Fibroblast of lung (primary cell): ENCODE measurements around the gene HRG.

Experiments used
- EZH2 ChIP-seq: IDR thresholded peaks from 2 replicates; pipeline ENCODE4 v1.5.1; 2012; ENCODE audit warnings: low read length, control low read depth, mild to moderate bottlenecking; ENCODE audit errors: missing control alignments
- TF ChIP-seq, protein P1 (sequence below), 2 donors: IDR thresholded peaks in 1 of 2; conservative IDR thresholded peaks in 1 of 2; 1 replicate in 1 of 2; 2 replicates in 1 of 2; pipeline ENCODE4 v1.5.1; 2011 to 2012; ENCODE audit warnings: low read length in 2 of 2, control low read depth in 1 of 2, inconsistent platforms in 1 of 2, low read depth in 1 of 2, mild to moderate bottlenecking in 1 of 2

DNA sequence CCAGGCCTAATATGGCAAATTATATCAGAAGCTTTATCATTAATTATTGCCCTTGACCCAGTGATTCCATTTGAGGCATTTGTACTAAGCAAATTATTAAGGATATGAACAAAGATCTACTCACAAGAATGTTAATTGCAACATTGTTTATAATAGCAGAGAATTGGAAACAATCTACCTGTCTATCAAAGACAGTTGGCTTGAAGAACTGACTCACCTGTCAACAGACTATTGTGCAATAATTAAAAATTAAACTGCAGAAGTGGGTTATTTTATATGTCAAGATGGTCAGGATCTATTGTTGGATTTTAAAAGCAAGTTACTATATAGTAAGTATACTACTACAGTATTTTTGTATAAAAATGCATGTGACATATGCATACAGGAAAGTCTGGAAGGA, 32.3 kb upstream of the HRG start:
- TF ChIP-seq, protein P1, sequence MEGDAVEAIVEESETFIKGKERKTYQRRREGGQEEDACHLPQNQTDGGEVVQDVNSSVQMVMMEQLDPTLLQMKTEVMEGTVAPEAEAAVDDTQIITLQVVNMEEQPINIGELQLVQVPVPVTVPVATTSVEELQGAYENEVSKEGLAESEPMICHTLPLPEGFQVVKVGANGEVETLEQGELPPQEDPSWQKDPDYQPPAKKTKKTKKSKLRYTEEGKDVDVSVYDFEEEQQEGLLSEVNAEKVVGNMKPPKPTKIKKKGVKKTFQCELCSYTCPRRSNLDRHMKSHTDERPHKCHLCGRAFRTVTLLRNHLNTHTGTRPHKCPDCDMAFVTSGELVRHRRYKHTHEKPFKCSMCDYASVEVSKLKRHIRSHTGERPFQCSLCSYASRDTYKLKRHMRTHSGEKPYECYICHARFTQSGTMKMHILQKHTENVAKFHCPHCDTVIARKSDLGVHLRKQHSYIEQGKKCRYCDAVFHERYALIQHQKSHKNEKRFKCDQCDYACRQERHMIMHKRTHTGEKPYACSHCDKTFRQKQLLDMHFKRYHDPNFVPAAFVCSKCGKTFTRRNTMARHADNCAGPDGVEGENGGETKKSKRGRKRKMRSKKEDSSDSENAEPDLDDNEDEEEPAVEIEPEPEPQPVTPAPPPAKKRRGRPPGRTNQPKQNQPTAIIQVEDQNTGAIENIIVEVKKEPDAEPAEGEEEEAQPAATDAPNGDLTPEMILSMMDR (conservative IDR thresholded peaks at IDR 0.05 in 1 of 2, IDR thresholded peaks at IDR 0.05 in 1 of 2; ENCODE audit: low read depth in 1 of 2, low read length in 2 of 2) = no peak
- no peak for TF ChIP-seq EZH2
